ENCODE data around the gene METTL8.

METTL8 gene

GRCh38 chr2:171287611-171288010 is 146.2 kb downstream of the METTL8 start:
- in situ Hi-C loops (cut with HindIII; ENCODE audit: low pct_ligation_motif_present, low sequenced_read_pairs), result no loop called here
- no peak for TF ChIP-seq CTCF (IDR thresholded peaks at IDR 0.05; ENCODE audit: low read depth, low read length, missing control alignments)
- no peak overlapping the region for H3K27ac ChIP-seq

DNA sequence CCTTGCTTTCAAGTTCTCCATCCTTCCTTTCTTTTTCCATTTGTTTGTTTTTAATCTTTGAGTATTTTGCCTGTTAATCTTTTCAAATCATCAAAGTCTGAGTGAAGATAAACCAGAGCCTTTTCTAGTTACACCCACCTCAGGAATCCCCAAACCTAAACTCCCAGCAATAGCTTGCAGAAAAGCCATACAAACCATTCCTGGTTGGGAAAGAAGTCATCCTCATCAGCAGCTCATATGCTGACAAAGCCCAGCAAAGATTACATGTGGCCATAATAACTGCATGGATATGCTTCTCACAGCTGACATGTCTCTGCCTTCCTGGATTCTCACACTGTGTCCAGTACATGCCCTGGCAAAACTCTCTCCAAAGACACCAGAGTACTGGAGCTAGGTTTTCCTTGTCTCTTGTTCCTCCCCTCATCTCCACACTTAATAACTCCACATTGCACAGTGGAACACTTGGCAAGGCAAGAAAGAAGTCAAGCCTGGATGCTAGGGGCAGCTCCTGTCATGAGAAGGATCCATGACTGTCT is 146.7 kb downstream of the METTL8 start:
- no peak for DNase-seq
- Histone ChIP-seq H3K36me3 (replicated peaks) (no peaks in the 10 kb centered on the region), H3K27me3 (replicated peaks) (no peaks in the 10 kb centered on the region), H3K4me3 (ENCODE audit: low read depth, low read length) (no peak overlapping the region), H3K27ac (no peak overlapping the region)
- TF ChIP-seq CTCF (IDR thresholded peaks at IDR 0.05; ENCODE audit: low read depth, low read length, missing control alignments), result no peak
- in situ Hi-C loops (cut with HindIII; ENCODE audit: low pct_ligation_motif_present, low sequenced_read_pairs), result no loop called here

More at GRCh38 chr2:171287611-171288010, 146.2 kb downstream of the METTL8 start:
- H3K4me3 ChIP-seq (ENCODE audit: low read depth, low read length), result no peak overlapping the region
- DNase-seq, result no peak
- H3K27me3 ChIP-seq (replicated peaks), result no peaks in the 10 kb centered on the region
- H3K36me3 ChIP-seq (replicated peaks), result no peaks in the 10 kb centered on the region

GRCh38 chr2:171281110-171281509 is 152.7 kb downstream of the METTL8 start:
- no peak for DNase-seq
- Histone ChIP-seq H3K4me3 (ENCODE audit: low read depth, low read length) (no peak overlapping the region), H3K27me3 (replicated peaks) (no peaks in the 10 kb centered on the region), H3K36me3 (replicated peaks) (no peaks in the 10 kb centered on the region), H3K27ac (no peak overlapping the region)
- in situ Hi-C loops (cut with HindIII; ENCODE audit: low pct_ligation_motif_present, low sequenced_read_pairs), result no loop called here
- TF ChIP-seq CTCF (IDR thresholded peaks at IDR 0.05; ENCODE audit: low read depth, low read length, missing control alignments), result no peak

- no peaks in the 10 kb centered on the region for H3K27me3 ChIP-seq (replicated peaks)
- no peak for TF ChIP-seq CTCF (IDR thresholded peaks at IDR 0.05; ENCODE audit: low read depth, low read length, missing control alignments)
- no peak for DNase-seq
- H3K36me3 ChIP-seq (replicated peaks), result no peaks in the 10 kb centered on the region
- no peak overlapping the region for H3K27ac ChIP-seq
- in situ Hi-C loops (cut with HindIII; ENCODE audit: low pct_ligation_motif_present, low sequenced_read_pairs), result no loop called here
- H3K4me3 ChIP-seq (ENCODE audit: low read depth, low read length), result no peak overlapping the region
Observed at GRCh38 chr2:171279983-171280790, 153.6 kb downstream of the METTL8 start.

DNA sequence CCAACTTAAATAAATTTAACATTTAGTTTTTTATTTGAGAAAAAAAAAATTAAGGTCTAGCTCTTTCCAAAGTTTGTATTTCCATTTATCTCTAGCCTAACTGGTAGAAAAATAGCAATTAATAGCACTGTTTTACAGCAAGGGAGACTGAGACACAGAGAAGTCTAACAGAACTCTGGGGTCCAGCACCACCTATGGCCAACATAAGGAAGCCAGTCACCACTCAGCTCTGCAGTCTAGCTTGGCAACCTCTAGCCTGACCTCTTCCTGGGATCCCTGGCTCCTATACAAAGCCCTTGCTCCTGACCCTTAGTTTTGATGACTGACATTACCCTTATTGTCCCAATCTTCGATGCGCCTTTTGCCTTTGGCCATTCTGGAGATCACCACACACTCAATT is 159.0 kb downstream of the METTL8 start:
- TF ChIP-seq CTCF (IDR thresholded peaks at IDR 0.05; ENCODE audit: low read depth, low read length, missing control alignments), result peak; percentile 11
- Histone ChIP-seq H3K27me3 (replicated peaks) (no peaks in the 10 kb centered on the region), H3K4me3 (ENCODE audit: low read depth, low read length) (no peak overlapping the region), H3K36me3 (replicated peaks) (no peaks in the 10 kb centered on the region), H3K27ac (no peak overlapping the region)
- in situ Hi-C loops (cut with HindIII; ENCODE audit: low pct_ligation_motif_present, low sequenced_read_pairs), result no loop called here
- DNase-seq, result no peak
